ENCODE measurements around the gene BRAP.
"Not testable (repeated sequence)": the region's sequence is repeated elsewhere in the genome, so short reads cannot be mapped to it uniquely, and the experiment has no call there.

The BRAP gene

GRCh38 chr12:111685811-111686573 is at the start of gene BRAP, which contains the start of gene ACAD10:
BRAP (minus strand) TSS chr12:111685956; CDS start chr12:111685792, 164 bp downstream.
ACAD10 (plus strand) TSS chr12:111686053; CDS start chr12:111692710, 6,657 bp downstream.
- peak within 1 kb of the TSS; percentile 67 for H3K4me3 ChIP-seq (ENCODE audit: low read length)
- H2AFZ ChIP-seq (ENCODE audit: low read depth, low read length) = peak within 1 kb of the TSS; percentile 33
- peaks cover 21% of the 10 kb centered on the region for H3K36me3 ChIP-seq (ENCODE audit: insufficient read depth, low read length)
- no peaks in the 10 kb centered on the region for H3K9me3 ChIP-seq (ENCODE audit: low read length)
- H3K4me1 ChIP-seq (ENCODE audit: insufficient read depth, low read length) = peaks cover 17% of the 10 kb centered on the region
- no peaks in the 10 kb centered on the region for H3K27me3 ChIP-seq (ENCODE audit: insufficient read depth, low read length)

GRCh38 chr12:111733340-111733915 is 47.7 kb upstream of the BRAP start:
- no peak overlapping the region for H3K4me3 ChIP-seq (ENCODE audit: low read length)
- no peaks in the 10 kb centered on the region for H3K27me3 ChIP-seq (ENCODE audit: insufficient read depth, low read length)
- no peak overlapping the region for H2AFZ ChIP-seq (ENCODE audit: low read depth, low read length)
- H3K9me3 ChIP-seq (ENCODE audit: low read length) = no peaks in the 10 kb centered on the region
- peaks cover 54% of the 10 kb centered on the region for H3K36me3 ChIP-seq (ENCODE audit: insufficient read depth, low read length)
- no peaks in the 10 kb centered on the region for H3K4me1 ChIP-seq (ENCODE audit: insufficient read depth, low read length)

- H3K4me1 ChIP-seq (ENCODE audit: insufficient read depth, low read length) = no peaks in the 10 kb centered on the region
- no peak overlapping the region for H3K4me3 ChIP-seq (ENCODE audit: low read length)
- H3K9me3 ChIP-seq (ENCODE audit: low read length) = no peaks in the 10 kb centered on the region
- H3K36me3 ChIP-seq (ENCODE audit: insufficient read depth, low read length) = peaks cover 51% of the 10 kb centered on the region
- H2AFZ ChIP-seq (ENCODE audit: low read depth, low read length) = no peak overlapping the region
- no peaks in the 10 kb centered on the region for H3K27me3 ChIP-seq (ENCODE audit: insufficient read depth, low read length)
Observed at GRCh38 chr12:111732786-111733185, 47.0 kb upstream of the BRAP start.

DNA sequence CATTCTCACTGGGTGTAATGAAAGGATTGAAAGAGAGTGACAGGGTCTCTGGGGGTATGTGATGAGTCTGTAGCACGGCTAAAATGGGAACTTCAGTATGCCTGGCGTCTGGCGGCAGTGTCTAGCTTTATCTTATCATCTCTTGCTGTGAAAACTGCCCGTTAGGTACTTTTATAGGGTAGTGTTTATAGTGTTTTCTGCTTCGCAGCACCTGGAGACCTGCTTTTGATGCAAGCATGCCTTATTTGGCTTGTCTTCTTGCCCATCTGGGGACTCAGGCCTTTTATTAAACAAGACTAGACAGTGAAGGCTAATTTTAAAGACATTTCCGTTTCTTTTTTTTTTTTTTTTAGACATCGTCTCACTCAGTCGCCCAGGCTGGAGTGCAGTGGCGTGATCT is 44.7 kb upstream of the BRAP start:
- Histone ChIP-seq H3K9me3 (ENCODE audit: low read length) (no peaks in the 10 kb centered on the region), H3K4me3 (ENCODE audit: low read length) (no peak overlapping the region), H3K27me3 (ENCODE audit: insufficient read depth, low read length) (no peaks in the 10 kb centered on the region), H2AFZ (ENCODE audit: low read depth, low read length) (no peak overlapping the region), H3K36me3 (ENCODE audit: insufficient read depth, low read length) (peaks cover 47% of the 10 kb centered on the region), H3K4me1 (ENCODE audit: insufficient read depth, low read length) (no peaks in the 10 kb centered on the region)

- Histone ChIP-seq H3K9me3 (ENCODE audit: low read length) (peaks cover 3% of the 10 kb centered on the region), H2AFZ (ENCODE audit: low read depth, low read length) (no peak overlapping the region), H3K4me1 (ENCODE audit: insufficient read depth, low read length) (no peaks in the 10 kb centered on the region), H3K36me3 (ENCODE audit: insufficient read depth, low read length) (peaks cover 43% of the 10 kb centered on the region), H3K4me3 (ENCODE audit: low read length) (no peak overlapping the region), H3K27me3 (ENCODE audit: insufficient read depth, low read length) (no peaks in the 10 kb centered on the region)
Observed at GRCh38 chr12:111728795-111729194, 43.0 kb upstream of the BRAP start.

- H2AFZ ChIP-seq (ENCODE audit: low read depth, low read length); H3K27me3 ChIP-seq (ENCODE audit: insufficient read depth, low read length); H3K4me3 ChIP-seq (ENCODE audit: low read length); H3K4me1 ChIP-seq (ENCODE audit: insufficient read depth, low read length): not testable (repeated sequence)
- peaks cover 43% of the 10 kb centered on the region for H3K36me3 ChIP-seq (ENCODE audit: insufficient read depth, low read length)
- H3K9me3 ChIP-seq (ENCODE audit: low read length) = peaks cover 11% of the 10 kb centered on the region
Observed at GRCh38 chr12:111723646-111724360, 38.0 kb upstream of the BRAP start.

DNA sequence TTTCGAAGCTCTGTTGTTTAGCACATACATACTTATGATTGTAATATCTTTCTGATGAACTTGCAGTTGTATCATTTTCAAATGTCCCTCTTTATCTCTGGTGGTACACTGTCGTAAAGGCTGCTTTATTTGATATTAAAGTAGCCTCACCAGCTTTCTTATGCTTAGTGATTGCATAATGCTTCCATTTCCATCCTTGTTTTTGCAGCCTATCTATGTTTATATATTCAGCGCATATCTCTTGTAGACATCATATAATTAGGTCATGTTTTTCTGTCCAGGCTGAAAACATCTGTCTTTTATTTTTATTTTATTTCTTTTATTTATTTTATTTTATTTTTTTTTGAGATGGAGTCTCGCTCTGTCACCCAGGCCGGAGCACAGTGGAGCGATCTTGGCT is 34.7 kb upstream of the BRAP start:
- H2AFZ ChIP-seq (ENCODE audit: low read depth, low read length) = no peak overlapping the region
- H3K4me3 ChIP-seq (ENCODE audit: low read length) = no peak overlapping the region
- no peaks in the 10 kb centered on the region for H3K27me3 ChIP-seq (ENCODE audit: insufficient read depth, low read length)
- peaks cover 11% of the 10 kb centered on the region for H3K9me3 ChIP-seq (ENCODE audit: low read length)
- peaks cover 47% of the 10 kb centered on the region for H3K36me3 ChIP-seq (ENCODE audit: insufficient read depth, low read length)
- peaks cover 7% of the 10 kb centered on the region for H3K4me1 ChIP-seq (ENCODE audit: insufficient read depth, low read length)

DNA sequence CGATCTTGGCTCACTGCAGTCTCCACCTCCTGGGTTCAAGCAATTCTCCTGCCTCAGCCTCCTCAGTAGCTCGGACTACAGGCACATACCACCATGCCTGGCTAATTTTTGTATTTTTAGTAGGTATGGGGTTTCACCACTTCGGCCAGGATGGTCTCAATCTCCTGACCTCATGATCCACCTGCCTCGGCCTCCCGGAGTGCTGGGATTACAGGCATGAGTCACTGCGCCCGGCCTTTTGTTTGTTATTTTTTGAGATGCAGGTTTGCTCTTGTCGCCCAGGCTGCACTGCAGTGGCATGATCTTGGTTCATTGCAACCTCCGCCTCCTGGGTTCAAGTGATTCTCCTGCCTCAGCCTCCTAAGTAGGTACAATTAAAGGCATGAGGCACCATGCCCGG is 33.6 kb upstream of the BRAP start:
- not testable (repeated sequence) for H3K27me3 ChIP-seq (ENCODE audit: insufficient read depth, low read length); H3K4me3 ChIP-seq (ENCODE audit: low read length); H3K9me3 ChIP-seq (ENCODE audit: low read length); H2AFZ ChIP-seq (ENCODE audit: low read depth, low read length)
- Histone ChIP-seq H3K4me1 (ENCODE audit: insufficient read depth, low read length) (peaks cover 15% of the 10 kb centered on the region), H3K36me3 (ENCODE audit: insufficient read depth, low read length) (peaks cover 43% of the 10 kb centered on the region)

- Histone ChIP-seq H3K27me3 (ENCODE audit: insufficient read depth, low read length) (no peaks in the 10 kb centered on the region), H3K4me3 (ENCODE audit: low read length) (no peak overlapping the region), H2AFZ (ENCODE audit: low read depth, low read length) (no peak overlapping the region), H3K4me1 (ENCODE audit: insufficient read depth, low read length) (peaks cover 15% of the 10 kb centered on the region), H3K9me3 (ENCODE audit: low read length) (peaks cover 2% of the 10 kb centered on the region), H3K36me3 (ENCODE audit: insufficient read depth, low read length) (peaks cover 46% of the 10 kb centered on the region)
Observed at GRCh38 chr12:111715279-111715678, 29.5 kb upstream of the BRAP start.

GRCh38 chr12:111706145-111706544 is 20.4 kb upstream of the BRAP start:
- Histone ChIP-seq H2AFZ (ENCODE audit: low read depth, low read length) (no peak overlapping the region), H3K36me3 (ENCODE audit: insufficient read depth, low read length) (peaks cover 68% of the 10 kb centered on the region)

DNA sequence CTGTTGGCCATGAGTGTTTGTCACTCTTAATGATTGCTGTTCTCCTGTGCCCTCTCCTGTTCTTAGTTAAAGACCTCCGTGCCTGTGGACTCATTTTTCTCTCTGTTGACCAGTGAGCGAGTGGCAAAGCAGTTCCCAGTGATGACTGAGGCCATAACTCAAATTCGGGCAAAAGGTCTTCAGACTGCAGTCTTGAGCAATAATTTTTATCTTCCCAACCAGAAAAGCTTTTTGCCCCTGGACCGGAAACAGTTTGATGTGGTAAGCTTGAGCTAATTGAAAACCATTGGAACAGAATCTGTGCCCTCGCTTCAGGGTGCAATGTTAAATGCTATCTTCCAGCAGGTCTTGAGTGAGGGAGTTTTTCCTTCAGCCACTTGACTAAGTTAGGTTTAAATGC is 19.9 kb upstream of the BRAP start:
- no peak overlapping the region for H2AFZ ChIP-seq (ENCODE audit: low read depth, low read length)
- H3K36me3 ChIP-seq (ENCODE audit: insufficient read depth, low read length) = peaks cover 67% of the 10 kb centered on the region

More at GRCh38 chr12:111706145-111706544, 20.4 kb upstream of the BRAP start:
- no peaks in the 10 kb centered on the region for H3K4me1 ChIP-seq (ENCODE audit: insufficient read depth, low read length)
- H3K4me3 ChIP-seq (ENCODE audit: low read length) = no peak overlapping the region
- no peaks in the 10 kb centered on the region for H3K9me3 ChIP-seq (ENCODE audit: low read length)
- no peaks in the 10 kb centered on the region for H3K27me3 ChIP-seq (ENCODE audit: insufficient read depth, low read length)

DNA sequence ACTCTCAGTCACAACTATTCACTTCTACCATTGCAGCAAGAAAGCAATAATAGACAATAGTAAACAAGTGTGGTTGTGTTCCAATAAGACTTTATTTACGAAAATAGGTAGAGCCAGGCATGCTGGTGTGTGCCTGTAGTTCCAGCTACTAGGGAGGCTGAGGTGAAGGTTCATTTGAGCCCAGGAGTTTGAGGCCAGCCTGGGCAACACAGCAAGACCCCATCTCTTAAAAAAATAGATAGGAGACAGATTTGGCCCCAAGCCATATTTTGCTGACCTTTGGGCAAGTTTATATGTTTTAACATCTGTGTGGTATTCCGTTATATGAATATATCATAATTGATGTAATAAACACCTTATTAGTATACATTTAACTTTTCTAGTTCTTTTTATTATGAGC is 14.2 kb upstream of the BRAP start:
- no peaks in the 10 kb centered on the region for H3K9me3 ChIP-seq (ENCODE audit: low read length)
- H2AFZ ChIP-seq (ENCODE audit: low read depth, low read length) = no peak overlapping the region
- no peak overlapping the region for H3K4me3 ChIP-seq (ENCODE audit: low read length)
- no peaks in the 10 kb centered on the region for H3K27me3 ChIP-seq (ENCODE audit: insufficient read depth, low read length)
- peaks cover 60% of the 10 kb centered on the region for H3K36me3 ChIP-seq (ENCODE audit: insufficient read depth, low read length)
- no peaks in the 10 kb centered on the region for H3K4me1 ChIP-seq (ENCODE audit: insufficient read depth, low read length)

More for the DNA sequence above, 19.9 kb upstream of the BRAP start:
- no peak overlapping the region for H3K4me3 ChIP-seq (ENCODE audit: low read length)
- H3K9me3 ChIP-seq (ENCODE audit: low read length) = no peaks in the 10 kb centered on the region
- no peaks in the 10 kb centered on the region for H3K4me1 ChIP-seq (ENCODE audit: insufficient read depth, low read length)
- no peaks in the 10 kb centered on the region for H3K27me3 ChIP-seq (ENCODE audit: insufficient read depth, low read length)

GRCh38 chr12:111693818-111694217 is 8.1 kb upstream of the BRAP start:
- H3K4me1 ChIP-seq (ENCODE audit: insufficient read depth, low read length) = no peaks in the 10 kb centered on the region
- no peak overlapping the region for H3K4me3 ChIP-seq (ENCODE audit: low read length)
- H3K36me3 ChIP-seq (ENCODE audit: insufficient read depth, low read length) = peaks cover 50% of the 10 kb centered on the region
- H2AFZ ChIP-seq (ENCODE audit: low read depth, low read length) = no peak overlapping the region
- H3K27me3 ChIP-seq (ENCODE audit: insufficient read depth, low read length) = no peaks in the 10 kb centered on the region
- H3K9me3 ChIP-seq (ENCODE audit: low read length) = no peaks in the 10 kb centered on the region

All from neuron (in vitro differentiated cells).